Measurements from ENCODE around the gene STAT6.

Gene STAT6

DNA sequence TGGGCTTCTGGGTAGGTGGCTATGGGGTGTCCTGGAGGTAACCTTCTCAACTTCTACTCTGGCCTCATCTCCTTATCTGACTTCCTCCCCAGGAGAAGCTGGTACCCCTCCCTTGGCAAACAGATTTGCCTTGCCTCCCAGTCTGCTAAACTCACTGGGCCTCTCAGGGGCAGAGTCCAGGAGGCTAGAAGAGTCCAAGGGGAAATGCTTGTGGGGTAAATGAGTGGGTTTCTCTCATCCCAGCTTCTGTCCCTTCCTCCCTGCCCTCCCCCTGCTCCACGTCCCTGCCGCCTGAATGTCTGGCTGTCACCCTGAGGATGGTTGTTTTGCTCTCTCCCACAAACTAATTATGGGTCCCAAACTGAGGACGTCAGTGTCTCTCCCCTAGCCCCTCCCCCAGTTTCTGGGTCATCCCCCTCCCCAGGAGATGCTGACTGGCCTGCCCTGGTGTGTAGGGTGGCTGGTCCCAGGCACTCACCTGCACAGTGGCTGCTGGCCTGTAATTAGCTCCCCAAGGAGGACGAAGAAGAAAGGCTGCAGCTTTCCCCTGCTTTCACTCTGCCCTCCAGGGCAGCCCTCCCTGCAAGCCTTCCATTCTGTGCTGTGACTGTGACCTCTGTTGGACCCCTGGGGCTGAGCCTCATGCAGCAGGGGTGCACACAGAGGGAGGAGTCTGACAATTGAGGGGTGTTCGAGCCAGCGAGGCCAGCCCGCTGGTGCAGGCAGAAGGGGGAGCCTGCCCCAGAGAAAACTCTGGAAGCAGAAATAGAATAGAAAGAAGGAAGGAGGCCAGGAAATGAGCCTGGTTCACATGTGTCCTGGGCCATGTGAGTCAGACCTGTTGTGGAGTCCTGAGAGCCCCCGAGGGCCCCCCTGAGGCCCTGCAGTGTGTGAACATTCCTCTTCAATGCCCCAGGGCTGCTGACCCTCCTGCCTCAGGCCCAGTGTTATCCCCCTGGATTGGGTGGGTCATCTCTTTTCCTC, 36.1 kb upstream of the STAT6 start, which contains the start of gene LRP1-AS:
Gene LRP1-AS (minus strand): TSS at position 659 of the 984 bp plus-strand sequence.
- DNase-seq (ENCODE audit: low read depth in 2 of 3, low spot score in 2 of 3): no peak

DNA sequence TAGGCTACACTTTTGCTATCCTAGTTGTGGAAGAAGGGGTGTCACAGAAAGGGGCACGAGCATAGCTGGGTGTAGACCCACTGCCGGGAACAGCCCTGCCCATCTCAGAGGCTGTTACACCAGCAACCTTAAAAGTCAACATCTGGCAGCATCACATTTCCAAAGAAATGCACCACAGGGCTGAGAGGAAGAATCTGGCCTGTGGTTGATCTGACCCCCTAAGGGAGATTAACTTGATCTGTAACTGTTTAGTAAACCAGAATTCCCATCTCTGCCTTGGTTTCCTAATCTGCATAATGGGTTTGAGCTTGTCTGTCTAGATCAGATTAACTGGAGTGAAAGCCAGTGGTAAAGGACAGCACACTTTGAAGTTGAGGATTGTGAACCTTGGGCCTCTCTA, 34.9 kb upstream of the STAT6 start:
- DNase-seq (ENCODE audit: low read depth in 2 of 3, low spot score in 2 of 3): no peak

DNA sequence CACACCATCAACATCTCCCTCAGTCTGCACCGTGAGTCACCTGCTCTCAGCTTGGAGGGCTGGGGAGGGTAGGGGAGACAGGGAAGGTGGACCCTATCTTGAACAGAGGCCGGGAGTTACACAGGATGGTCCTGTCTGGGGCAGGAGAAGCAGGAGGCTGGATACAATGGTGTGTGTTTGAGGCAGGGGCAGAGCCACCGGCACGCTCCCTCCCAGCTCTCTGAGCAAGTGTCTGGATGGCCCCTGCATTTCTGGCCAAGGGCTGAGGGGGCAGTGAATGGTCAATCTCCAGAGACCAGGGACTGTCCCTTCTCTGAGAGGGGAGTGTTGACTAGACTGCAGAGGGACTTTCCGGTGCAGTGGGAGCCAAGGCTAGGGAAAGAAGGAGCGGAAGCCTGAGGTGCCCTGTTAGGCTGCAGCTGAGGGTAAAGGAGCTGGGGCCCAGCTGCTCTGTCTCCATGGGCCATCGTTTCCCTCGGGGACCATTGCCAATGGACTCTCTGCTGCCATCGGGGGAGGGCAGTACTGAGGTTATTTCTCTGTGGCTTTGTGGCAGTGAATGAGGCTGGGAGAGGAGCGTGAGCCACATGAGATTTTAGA, 34.4 kb upstream of the STAT6 start:
- no peak for DNase-seq (ENCODE audit: low read depth in 2 of 3, low spot score in 2 of 3)

DNA sequence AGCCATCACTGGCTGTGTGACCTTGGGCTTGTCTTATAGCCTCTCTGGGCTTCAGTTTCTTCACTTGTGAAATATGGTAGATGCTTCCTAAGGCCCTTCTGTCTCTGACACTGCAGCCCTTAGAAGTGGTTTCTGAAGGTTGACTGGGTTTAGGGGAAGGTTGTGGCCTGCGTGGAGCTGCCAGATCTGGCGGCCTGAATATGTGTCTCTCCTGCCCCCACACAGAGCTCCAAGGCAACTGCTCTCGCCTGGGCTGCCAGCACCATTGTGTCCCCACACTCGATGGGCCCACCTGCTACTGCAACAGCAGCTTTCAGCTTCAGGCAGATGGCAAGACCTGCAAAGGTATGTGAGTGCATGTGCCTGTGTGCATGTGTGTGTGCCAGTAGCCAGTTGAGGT, 32.3 kb upstream of the STAT6 start:
- DNase-seq (ENCODE audit: low read depth in 2 of 3, low spot score in 2 of 3): no peak

DNA sequence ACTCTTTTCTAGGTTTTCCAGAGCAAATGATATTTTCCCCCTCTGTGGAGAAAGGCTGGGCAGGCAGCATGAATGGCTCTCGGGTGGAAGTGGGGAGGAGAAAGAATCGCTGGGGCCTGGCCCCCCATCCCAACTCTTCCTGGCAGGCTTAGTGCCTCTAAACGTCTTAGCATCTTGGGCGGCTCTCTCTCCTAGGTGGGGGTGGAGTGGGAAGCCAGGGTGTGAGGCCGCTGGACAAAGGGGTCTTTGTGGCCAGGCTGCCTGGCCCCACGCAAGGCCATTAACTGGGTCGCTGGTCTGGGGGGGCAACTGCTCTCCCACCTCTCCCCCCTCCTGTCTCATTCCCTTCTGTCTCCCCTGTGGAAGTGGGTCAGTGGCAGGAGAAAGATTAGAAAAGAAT, 31.6 kb upstream of the STAT6 start:
- no peak for DNase-seq (ENCODE audit: low read depth in 2 of 3, low spot score in 2 of 3)

DNA sequence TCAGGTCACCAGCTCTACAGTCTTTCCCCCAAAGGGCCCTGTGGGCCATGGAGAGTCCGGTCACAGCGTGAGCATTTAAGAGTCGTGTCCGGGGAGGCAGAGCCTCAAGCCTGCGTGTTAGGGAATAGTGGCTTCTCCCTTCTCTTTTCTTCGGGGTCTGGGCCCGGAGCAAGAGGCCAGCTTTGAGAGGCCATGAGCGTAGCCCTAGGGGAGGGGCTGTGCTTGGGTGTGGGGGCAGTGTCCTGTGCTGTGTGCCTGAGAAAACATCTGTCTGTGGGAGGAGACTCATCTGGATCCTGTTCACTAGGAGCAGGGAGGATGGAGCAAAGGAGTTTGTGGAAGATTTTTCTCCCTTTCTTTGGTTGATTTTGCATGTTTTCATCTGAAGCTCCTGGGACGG, 31.0 kb upstream of the STAT6 start:
- no peak for DNase-seq (ENCODE audit: low read depth in 2 of 3, low spot score in 2 of 3)

DNA sequence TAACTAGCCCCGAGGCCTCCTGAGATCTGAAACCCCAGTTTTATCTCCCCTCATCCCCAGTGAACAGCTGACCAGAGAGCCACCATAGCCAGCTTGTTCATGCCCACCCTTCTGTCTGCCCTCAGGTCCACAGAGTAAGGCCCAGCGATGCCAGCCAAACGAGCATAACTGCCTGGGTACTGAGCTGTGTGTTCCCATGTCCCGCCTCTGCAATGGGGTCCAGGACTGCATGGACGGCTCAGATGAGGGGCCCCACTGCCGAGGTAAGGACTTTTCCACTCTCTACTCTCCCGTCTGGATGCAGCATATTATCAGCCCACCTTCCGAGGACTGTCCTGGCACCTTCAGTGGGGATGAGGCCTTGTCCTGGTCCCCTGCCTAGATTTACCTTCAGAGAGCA, 30.1 kb upstream of the STAT6 start:
- DNase-seq (ENCODE audit: low read depth in 2 of 3, low spot score in 2 of 3): no peak

DNA sequence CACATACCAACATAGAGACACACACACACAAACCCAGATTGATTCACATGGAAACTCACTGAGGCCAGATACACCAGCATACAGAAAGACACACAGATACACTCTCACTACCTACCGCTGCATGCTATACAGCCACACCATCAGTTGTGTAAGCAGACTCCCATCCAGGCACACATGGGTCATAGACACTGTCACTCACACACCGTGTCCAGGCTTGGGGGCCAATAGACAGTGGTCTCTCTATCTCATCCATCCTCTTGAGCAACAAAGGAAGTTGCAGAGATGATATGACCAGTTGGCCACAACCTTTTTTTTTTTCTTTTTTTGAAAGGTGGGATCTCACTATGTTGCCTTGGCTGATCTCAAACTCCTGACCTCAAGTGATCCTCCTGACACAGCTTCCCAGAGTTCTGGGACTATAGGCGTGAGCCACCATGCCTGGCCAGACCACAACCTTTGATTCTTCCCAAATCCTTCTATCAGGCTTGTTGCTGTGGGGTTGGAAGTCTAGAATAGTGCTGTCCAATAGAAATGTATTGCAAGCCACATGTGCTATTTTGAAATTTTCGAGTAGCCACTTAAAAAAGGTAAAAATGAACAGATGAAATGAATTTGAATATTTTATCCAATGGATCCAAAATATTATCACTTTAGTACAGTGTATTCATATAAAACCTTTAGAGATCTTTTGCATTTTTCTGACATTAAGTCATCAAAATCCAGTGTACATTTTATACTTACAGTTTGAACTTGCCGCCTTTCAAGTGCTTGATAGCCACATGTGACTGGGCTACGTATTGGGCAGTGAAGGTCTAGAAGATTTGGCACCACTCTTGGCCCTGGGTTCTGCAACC, 28.9 kb upstream of the STAT6 start:
- no peak for DNase-seq (ENCODE audit: low read depth in 2 of 3, low spot score in 2 of 3)

DNA sequence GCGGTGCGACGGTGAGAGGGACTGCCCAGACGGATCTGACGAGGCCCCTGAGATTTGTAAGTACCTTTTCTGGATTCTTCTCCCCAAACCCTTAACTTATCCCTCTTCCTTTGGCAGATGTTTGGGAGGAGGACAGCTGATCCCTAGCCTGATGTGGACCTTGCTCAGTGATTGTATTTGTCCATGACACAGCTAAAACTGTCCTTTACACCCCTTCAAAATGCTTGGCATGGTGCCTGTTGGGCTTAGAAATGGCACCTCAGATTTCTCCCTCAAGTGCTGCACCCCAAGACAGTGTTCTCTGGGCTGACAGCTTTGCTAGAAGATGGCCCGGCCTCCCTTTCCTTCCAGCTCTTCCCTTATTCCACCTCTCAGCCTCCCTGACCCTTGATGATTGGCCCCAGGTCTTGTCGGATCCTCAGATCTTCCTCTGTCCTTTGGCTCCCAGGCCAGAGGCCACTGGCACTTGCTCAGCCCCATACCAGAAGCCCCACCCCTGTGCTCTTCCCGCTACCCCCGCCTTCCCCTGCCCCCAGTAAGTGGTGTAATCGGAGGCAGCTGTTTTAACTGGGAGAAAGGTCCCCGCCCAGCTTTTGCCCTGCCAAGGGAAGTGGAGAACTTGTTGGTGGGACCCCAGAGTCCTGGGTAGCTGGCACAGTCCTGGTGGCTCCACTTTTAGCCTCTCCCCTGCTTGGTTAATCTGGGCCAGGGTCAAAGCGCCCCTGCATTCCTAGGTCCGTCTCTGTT, 27.5 kb upstream of the STAT6 start:
- no peak for DNase-seq (ENCODE audit: low read depth in 2 of 3, low spot score in 2 of 3)

DNA sequence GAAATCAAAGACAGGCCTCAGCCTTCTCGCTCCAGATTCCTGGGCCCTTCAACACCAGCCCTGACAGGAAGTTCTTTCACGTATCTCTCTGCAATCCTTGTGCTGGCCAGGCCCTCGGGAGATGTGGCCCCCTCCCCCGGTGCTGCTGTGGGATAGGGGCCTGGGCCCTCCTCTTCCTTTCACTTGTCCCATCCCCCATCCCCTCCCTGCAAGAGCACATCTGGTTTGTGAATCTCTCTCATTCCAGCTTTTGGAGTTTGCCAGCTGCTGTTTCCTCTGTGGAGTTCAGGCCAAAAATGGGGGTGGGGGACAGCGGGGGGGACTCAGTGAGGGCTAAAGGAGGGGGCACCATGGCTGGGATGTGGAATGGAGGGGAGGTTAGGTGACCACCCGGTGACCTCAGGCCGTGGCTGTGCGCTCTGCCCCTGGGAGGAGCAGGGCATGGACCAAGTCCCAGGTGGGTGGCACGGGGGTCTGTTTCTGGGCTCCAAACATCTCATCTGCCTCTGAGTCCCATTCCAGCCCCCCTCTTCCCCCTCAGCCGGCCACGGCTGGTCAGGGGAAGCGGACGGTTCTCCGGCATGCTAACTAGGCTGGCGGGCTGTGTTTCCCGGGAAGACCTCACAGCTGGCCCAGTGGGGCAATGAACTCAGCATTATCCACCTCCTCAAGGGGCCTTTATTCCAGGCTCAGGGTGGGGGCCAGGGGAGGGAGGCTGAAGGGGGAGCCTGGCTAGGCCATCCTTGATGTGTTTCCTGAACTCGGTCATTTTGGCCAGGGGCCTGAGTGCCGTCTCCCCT, 24.6 kb upstream of the STAT6 start:
- no peak for DNase-seq (ENCODE audit: low read depth in 2 of 3, low spot score in 2 of 3)

DNA sequence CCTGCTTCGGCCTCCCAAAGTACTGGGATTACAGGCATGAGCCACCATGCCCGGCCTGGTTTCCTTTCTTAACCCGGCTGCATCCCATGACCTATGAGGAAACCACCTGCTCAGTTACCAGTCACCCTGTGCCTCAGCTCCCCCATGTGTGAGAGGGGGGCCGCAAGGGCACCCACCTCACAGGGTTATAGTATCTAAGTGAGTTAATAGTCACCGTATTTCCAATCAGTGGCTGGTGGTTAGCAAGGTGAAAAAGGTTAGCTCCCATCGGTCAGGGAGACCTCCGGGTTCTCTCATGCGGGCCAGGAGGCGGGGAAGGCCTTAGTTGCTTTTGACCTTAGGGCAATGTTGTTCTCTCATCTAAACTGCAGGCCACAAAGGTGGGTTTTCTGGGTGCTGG, 23.8 kb upstream of the STAT6 start:
- DNase-seq (ENCODE audit: low read depth in 2 of 3, low spot score in 2 of 3): no peak

DNA sequence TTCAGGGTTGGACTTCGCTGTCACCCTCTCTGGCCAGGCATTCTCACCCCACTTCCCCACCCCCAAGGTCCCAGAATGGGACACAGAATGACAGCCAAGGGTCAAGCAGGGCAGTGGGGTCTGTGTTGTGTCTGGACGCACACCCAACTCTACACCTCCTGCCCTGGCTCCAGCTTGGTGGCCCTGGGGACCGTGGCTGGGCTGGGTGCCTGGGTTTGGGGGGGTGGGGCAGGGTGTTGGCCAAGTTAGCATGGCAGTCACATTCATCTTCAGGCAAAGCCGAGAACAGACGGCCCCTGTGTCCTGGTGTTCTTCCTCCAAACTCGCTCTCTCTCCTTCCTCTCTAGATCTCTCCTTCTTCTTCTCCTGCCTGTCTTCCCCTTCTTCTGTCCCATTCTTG, 22.8 kb upstream of the STAT6 start:
- DNase-seq (ENCODE audit: low read depth in 2 of 3, low spot score in 2 of 3): no peak

DNA sequence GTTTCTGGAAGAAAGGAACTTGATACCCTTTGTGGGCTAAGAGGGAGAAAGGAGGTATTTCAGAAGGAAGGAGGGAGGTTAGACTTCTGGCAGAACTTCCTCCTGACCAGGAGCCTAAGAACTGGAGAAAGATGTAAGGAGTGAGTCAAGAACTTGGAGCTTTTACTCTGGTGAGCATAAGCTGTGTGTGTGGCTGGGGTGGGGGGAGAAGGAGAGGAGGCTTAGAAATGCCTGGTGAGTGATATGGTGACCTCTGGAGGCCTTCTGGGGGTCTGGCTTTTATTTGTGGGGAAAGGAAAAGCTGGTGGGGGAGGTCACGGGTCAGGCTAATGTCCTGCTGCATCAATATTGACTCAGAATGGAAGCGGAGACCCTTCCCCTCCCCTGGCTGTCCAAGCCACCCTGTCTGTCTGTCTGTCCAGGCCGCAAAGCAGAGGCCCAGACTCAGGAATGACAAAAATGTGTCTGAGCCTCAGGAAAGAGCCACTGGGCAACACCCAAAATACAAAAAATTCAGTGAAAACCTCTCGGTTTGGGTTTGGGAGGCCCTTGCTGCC, 21.9 kb upstream of the STAT6 start:
- DNase-seq (ENCODE audit: low read depth in 2 of 3, low spot score in 2 of 3): no peak

DNA sequence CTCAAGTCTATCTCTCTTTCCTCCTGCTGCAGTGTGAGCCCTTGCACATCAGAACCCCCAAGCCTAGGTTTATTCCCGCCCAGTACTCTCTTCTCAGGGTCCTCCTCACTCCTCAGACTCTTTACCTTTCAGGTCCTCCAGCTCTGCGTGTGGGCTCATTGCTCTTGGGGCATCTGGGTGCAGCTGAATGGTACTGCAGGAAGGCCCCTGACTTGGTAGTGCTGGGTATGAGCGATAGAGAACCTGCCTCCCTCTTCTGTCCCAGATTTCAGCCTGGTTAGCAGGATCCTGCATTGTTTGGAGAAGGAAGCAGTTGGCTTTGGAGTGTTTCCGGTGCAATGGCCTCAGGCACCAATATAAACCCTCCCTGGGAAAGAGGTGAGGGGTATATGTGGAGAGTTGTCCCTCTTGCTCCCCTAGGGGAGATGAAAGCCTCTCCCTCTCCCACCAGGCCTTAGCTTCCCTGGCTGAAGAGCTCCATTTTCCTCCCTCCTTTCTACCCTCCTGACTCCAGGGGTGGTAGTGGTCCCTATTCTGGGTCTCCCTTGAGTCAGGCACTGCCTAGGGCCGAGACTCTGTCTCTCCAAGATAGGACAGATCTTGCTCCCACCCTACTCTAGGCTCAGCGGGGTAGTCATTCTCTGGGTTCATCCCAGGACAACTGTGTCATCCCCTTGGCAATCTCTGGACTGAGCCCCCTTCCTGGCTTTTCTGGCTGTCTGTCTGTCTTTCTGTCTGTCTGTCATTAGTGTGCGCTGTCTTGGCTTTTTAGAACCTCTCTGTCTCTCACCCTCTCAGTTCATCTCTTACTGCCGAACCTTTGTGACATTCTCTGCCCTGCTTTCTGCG, 21.0 kb upstream of the STAT6 start:
- DNase-seq (ENCODE audit: low read depth in 2 of 3, low spot score in 2 of 3): no peak

DNA sequence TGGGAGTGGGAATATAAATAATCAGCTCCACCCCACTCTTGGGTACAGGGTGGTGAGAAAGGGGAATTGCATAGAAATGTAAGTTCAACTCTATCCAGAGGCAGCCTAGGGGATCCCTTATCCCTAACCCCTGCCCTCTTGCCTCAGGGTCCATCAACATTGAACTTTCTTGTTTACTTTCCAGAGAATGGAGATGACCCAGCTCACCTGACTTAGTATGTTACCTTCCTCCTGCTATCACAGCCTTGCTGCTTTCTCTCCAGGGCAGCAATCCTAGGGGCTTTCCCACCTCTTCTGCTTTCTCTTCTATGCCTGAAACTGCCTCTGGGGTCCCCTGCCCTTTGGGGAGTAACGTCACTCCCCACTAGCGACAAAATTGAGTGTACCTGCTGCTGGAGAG, 19.8 kb upstream of the STAT6 start:
- DNase-seq (ENCODE audit: low read depth in 2 of 3, low spot score in 2 of 3): no peak

DNA sequence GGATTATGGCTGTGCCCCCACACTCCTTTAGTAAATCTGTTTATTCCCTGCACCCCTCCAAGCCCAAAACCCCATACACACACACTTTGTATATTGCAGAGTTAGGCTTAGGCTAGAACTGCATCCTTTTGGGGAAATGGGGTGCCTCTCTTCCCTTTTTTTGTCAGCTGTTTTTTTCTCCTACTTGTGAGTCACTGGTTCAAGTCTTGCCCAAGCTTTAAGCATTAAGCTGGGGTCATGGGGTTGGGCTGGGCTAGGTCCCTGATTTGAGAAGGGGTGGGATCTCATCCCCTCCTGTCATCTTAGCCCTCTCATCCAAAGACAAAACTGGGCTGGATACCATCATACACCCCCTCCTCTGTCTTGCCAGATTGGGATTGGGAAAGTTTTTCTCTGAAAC, 18.7 kb upstream of the STAT6 start:
- DNase-seq (ENCODE audit: low read depth in 2 of 3, low spot score in 2 of 3): no peak

DNA sequence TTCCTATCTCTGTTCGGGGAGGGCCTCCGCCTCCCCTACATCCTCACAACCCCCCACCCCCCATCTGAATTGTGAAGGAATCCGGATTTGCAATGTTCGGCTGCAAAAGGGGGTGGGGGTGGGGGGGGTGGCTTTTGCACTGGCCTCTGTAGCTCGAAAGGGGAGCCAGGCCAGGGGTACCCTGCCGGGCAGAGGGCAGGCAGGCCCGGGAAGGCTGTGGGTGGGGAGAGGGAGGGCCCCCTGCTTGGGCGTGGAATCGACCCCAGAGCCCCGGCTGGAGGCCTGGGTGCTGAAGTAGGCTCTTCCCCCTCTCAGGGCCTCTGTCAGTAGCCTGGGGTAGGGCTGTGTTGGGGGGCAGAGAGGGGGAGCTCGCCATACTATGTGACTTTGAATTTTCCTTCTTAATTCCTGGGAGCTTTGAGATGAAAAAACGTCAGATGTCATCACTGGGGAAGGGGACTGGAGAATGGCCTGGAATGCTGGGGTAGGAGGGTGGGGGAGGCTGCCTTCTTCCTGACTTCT, 18.2 kb upstream of the STAT6 start:
- DNase-seq (ENCODE audit: low read depth in 2 of 3, low spot score in 2 of 3): no peak

DNA sequence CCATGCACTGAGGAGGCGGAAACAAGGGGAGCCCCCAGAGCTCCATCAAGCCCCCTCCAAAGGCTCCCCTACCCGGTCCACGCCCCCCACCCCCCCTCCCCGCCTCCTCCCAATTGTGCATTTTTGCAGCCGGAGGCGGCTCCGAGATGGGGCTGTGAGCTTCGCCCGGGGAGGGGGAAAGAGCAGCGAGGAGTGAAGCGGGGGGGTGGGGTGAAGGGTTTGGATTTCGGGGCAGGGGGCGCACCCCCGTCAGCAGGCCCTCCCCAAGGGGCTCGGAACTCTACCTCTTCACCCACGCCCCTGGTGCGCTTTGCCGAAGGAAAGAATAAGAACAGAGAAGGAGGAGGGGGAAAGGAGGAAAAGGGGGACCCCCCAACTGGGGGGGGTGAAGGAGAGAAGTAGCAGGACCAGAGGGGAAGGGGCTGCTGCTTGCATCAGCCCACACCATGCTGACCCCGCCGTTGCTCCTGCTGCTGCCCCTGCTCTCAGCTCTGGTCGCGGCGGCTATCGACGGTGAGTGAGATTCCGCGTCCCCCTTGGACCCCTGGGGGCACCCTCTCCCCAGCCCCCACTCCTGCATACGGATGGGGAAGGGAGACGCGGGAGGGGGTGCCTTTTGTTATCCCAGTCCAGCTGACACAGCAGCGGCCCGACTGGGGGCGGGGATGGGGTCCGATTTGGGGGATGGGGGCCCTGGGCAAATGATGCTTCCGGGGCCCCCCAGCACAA, 17.5 kb upstream of the STAT6 start:
- no peak for DNase-seq (ENCODE audit: low read depth in 2 of 3, low spot score in 2 of 3)
